K562 (cell line): Measurements from ENCODE around the gene DPP8. TPM values are rescaled to one million over a fixed set of nuclear protein-coding genes. Genes with fewer than 3 reads are reported as not detected.

ENCODE experiments used
- ATAC-seq: fragments of 200-7000 bp; cut with Tn5 transposase; 3 replicates; pipeline ENCODE4 v1.9.1; 2020; ENCODE audit warnings: moderate library complexity
- BruUV-seq: library from RNA; stranded (reverse); fragments of 400-500 nt; replicated peaks from 2 replicates; lab custom pipeline; 2021; lab: Mats Ljungman, UMichigan
- CTCF ChIA-PET: fragments of 300-600 bp; formaldehyde crosslinking; extraction: SDS; loops from one replicate; lab custom pipeline; 2021; ENCODE audit warnings: low intra/inter-chr PET ratio; lab: Yijun Ruan, JAX
- POLR2A ChIA-PET: fragments of 300-600, 350-650 bp; sonication (Branson Sonifier 250); formaldehyde crosslinking; extraction: SDS; loops from one replicate; lab custom pipeline; 2021; ENCODE audit warnings: antibody characterized with exemption, inconsistent platforms; lab: Yijun Ruan, JAX
- DNase-seq, 4 experiments: peaks; one replicate each; pipeline versions ENCODE4 v3.0.0 to v3.0.0-alpha.2; 2011 to 2018; ENCODE audit warnings: low spot score in 3 of 4, mixed read lengths in 3 of 4; ENCODE audit errors: extremely low read depth in 1 of 4
- FAIRE-seq: peaks from 2 replicates; lab custom pipeline; 2011; peaks lifted over from hg19 to GRCh38; lab: Jason Lieb, UNC
- H2AFZ ChIP-seq: 2 replicates; pipeline ENCODE4 v1.6.0; 2011; ENCODE audit warnings: low read depth, low read length, control low read depth, inconsistent platforms
- H3K27ac ChIP-seq: fragments of 200-600 bp; 3 replicates; pipeline ENCODE4 v1.8.0; 2011; ENCODE audit warnings: low read depth, mild to moderate bottlenecking, control low read depth, inconsistent platforms, low read length, moderate library complexity, mixed read lengths; ENCODE audit errors: extremely low read depth
- H3K27me3 ChIP-seq, 2 experiments: fragments of 300-600 bp in 1 of 2; 2 replicates in 1 of 2; 3 replicates in 1 of 2; pipeline versions ENCODE4 v1.6.0 to v1.8.0; 2011; ENCODE audit warnings: inconsistent platforms in 2 of 2, low read length in 2 of 2, mild to moderate bottlenecking in 1 of 2, mixed read lengths in 1 of 2, moderate library complexity in 1 of 2; ENCODE audit not compliant: control insufficient read depth in 2 of 2, insufficient read depth in 2 of 2
- H3K36me3 ChIP-seq: fragments of 300-600 bp; 3 replicates; pipeline ENCODE4 v1.8.0; 2011; ENCODE audit warnings: mild to moderate bottlenecking, low read length, inconsistent platforms; ENCODE audit not compliant: control insufficient read depth, insufficient read depth
- H3K4me1 ChIP-seq, 2 experiments: fragments of 200-600 bp in 1 of 2; replicated peaks in 1 of 2; 2 replicates in 1 of 2; 3 replicates in 1 of 2; pipeline versions ENCODE4 v1.5.1 to v1.8.0; 2011; ENCODE audit warnings: inconsistent platforms in 2 of 2, low read length in 2 of 2, mild to moderate bottlenecking in 1 of 2, mixed read lengths in 1 of 2, moderate library complexity in 1 of 2; ENCODE audit not compliant: control insufficient read depth in 2 of 2, insufficient read depth in 2 of 2
- H3K4me2 ChIP-seq: 2 replicates; pipeline ENCODE4 v1.6.1; 2011; ENCODE audit warnings: low read length, control low read depth, inconsistent platforms, mixed read lengths; ENCODE audit not compliant: insufficient read depth
- H3K4me3 ChIP-seq: fragments of 200-600 bp; sonication (generic), shearing (Covaris generic); 2 replicates; pipeline ENCODE4 v1.5.1; 2016; ENCODE audit warnings: control low read depth, inconsistent platforms
- H3K79me2 ChIP-seq: fragments of 200-600 bp; 3 replicates; pipeline ENCODE4 v1.8.0; 2011; ENCODE audit warnings: low read length, inconsistent platforms; ENCODE audit not compliant: control insufficient read depth, insufficient read depth
- H3K9ac ChIP-seq, 2 experiments: 2 replicates each; pipeline versions ENCODE4 v1.6.0 to v1.6.1; 2011; ENCODE audit warnings: low read depth in 2 of 2, low read length in 2 of 2, control low read depth in 1 of 2, inconsistent platforms in 1 of 2, mild to moderate bottlenecking in 1 of 2, mixed read lengths in 1 of 2; ENCODE audit not compliant: insufficient read depth in 1 of 2
- H3K9me1 ChIP-seq: one replicate; pipeline ENCODE4 v1.6.0; 2011; ENCODE audit warnings: inconsistent platforms, mild to moderate bottlenecking, low read length, moderate library complexity; ENCODE audit not compliant: control insufficient read depth, insufficient read depth
- H3K9me3 ChIP-seq: replicated peaks from 2 replicates; pipeline ENCODE4 v1.5.1; 2011; ENCODE audit warnings: low read depth, low read length, inconsistent platforms; ENCODE audit not compliant: control insufficient read depth, insufficient read depth
- H4K20me1 ChIP-seq: replicated peaks from 2 replicates; pipeline ENCODE4 v1.6.1; 2011; ENCODE audit warnings: low read length, inconsistent platforms, mixed read lengths; ENCODE audit not compliant: control insufficient read depth, insufficient read depth
- ADNP ChIP-seq: fragments of 200-800 bp; sonication (Bioruptor generic); IDR thresholded peaks from 2 replicates; pipeline ENCODE4 v1.6.1; 2016; ENCODE audit warnings: missing genetic modification characterization, missing compliant biosample characterization
- BMI1 ChIP-seq: fragments of 150-350 bp; IDR thresholded peaks from 2 replicates; pipeline ENCODE4 v1.6.1; 2014; ENCODE audit warnings: low read length
- CHD1 ChIP-seq: fragments of 200-600 bp; sonication (generic); IDR thresholded peaks from one replicate; pipeline ENCODE4 v1.6.1; 2012; ENCODE audit warnings: mild to moderate bottlenecking, moderate library complexity, low read length, inconsistent platforms
- GATAD2A ChIP-seq: fragments of 450-650 bp; IDR thresholded peaks from 2 replicates; pipeline ENCODE4 v1.6.1; 2017
- MAFK ChIP-seq: IDR thresholded peaks from 2 replicates; pipeline ENCODE4 v1.6.1; 2011; ENCODE audit warnings: low read length, improper control_type of control experiment
- NFIX ChIP-seq: fragments of 250-450 bp; sonication (Bioruptor Pico); IDR thresholded peaks from 2 replicates; pipeline ENCODE4 v1.4.0; 2020; ENCODE audit warnings: low read depth, mild to moderate bottlenecking, moderate library complexity
- RFX7 ChIP-seq: fragments of 250-450 bp; sonication (Bioruptor Pico); IDR thresholded peaks from 2 replicates; pipeline ENCODE4 v1.5.1; 2021; ENCODE audit warnings: mild to moderate bottlenecking
- SMARCA4 ChIP-seq: fragments of 450-650 bp; IDR thresholded peaks from 2 replicates; pipeline ENCODE4 v1.6.1; 2016
- TCF7L2 ChIP-seq: fragments of 150-350 bp; IDR thresholded peaks from 2 replicates; pipeline ENCODE4 v1.6.1; 2016; ENCODE audit warnings: low read depth, mild to moderate bottlenecking, low read length, moderate library complexity
- ZKSCAN8 ChIP-seq: fragments of 200-800 bp; sonication (Bioruptor generic); IDR thresholded peaks from 2 replicates; pipeline ENCODE4 v1.6.1; 2016; ENCODE audit warnings: missing genetic modification characterization, missing compliant biosample characterization
- WGBS: fragments of 100-300 bp; shearing (Covaris generic); methylation state at CpG from one replicate; pipeline ENCODE4 v1.1.6; 2016; ENCODE audit warnings: low coverage, mixed read lengths; ENCODE audit not compliant: insufficient coverage; ENCODE audit errors: missing lambda C conversion rate; 5-methylcytosine and 5-hydroxymethylcytosine counted together
- in situ Hi-C: fragments of 300-500 bp; cut with MboI; formaldehyde crosslinking; loops from 4 replicates; pipeline ENCODE4 v1.15.0; 2018; ENCODE audit warnings: inconsistent platforms, mixed read lengths
- intact Hi-C: fragments of 100-400 bp; cut with micrococcal nuclease; formaldehyde crosslinking; loops from 2 replicates; pipeline ENCODE4 v1.14.2; 2022
- polyA plus RNA-seq, 8 experiments: library from polyadenylated mRNA; depleted of rRNA in 4 of 8; stranded (reverse) in 5 of 8; unstranded in 3 of 8; fragments of >200 nt; fragmentation: Nextera tagmentation in 2 of 8; fragmentation: Illumina TruSeq in 1 of 8; extraction: Ambion mirVana in 2 of 8; extraction: Trizol in 1 of 8; gene quantifications; 2 replicates each; pipeline versions ENCODE4 v1.2.1 to v1.2.3, GENCODE V29; 2011 to 2014; ENCODE audit warnings: inconsistent platforms in 1 of 8, missing spikeins in 1 of 8
- total RNA-seq, 7 experiments: library from RNA; depleted of rRNA in 6 of 7; stranded (reverse); fragments of >200 nt in 6 of 7; fragmentation: Illumina TruSeq in 2 of 7; extraction: Trizol in 2 of 7; gene quantifications; 2 replicates each; pipeline versions ENCODE4 v1.2.1 to v1.2.3, GENCODE V29; 2011 to 2021; ENCODE audit warnings: low replicate concordance in 1 of 7
- TF ChIP-seq, protein P1 (sequence below): fragments of 450-650 bp; IDR thresholded peaks from 2 replicates; pipeline ENCODE4 v1.6.1; 2016
- TF ChIP-seq, protein P2 (sequence below), 3 experiments: fragments of 200-800 bp in 1 of 3; sonication (Bioruptor generic) in 1 of 3; sonication (generic) in 1 of 3; formaldehyde crosslinking in 1 of 3; IDR thresholded peaks; 2 replicates each; pipeline versions ENCODE4 v1.6.1 to v1.8.0; 2016 to 2022; ENCODE audit warnings: mild to moderate bottlenecking in 2 of 3, missing compliant biosample characterization in 2 of 3, missing genetic modification characterization in 2 of 3, missing genetic modification reagents in 1 of 3
- TF ChIP-seq, protein P3 (sequence below): fragments of 250-450 bp; sonication (Bioruptor Pico); IDR thresholded peaks from 2 replicates; pipeline ENCODE4 v1.8.0; 2022; ENCODE audit warnings: inconsistent platforms, mild to moderate bottlenecking, moderate library complexity, borderline replicate concordance

Gene DPP8
- total and polyA plus RNA-seq, 9 of the 15 experiments (the other 6 are each of a cell fraction or from before 2014, with no cell fraction given) = 5.5 to 36.7 (median 20.7) TPM

- DNase-seq (peak in 3 of 4 experiments; percentile 40 to 57 (median 57)), FAIRE-seq (no peak), ATAC-seq (peak; percentile 49)
- 2% methylated on average over 11 of the region's 13 CpGs for WGBS
- no peaks in the 10 kb centered on the region for H3K36me3 ChIP-seq
- no peak for TF ChIP-seq ADNP (tag)
- TF ChIP-seq, protein P1, sequence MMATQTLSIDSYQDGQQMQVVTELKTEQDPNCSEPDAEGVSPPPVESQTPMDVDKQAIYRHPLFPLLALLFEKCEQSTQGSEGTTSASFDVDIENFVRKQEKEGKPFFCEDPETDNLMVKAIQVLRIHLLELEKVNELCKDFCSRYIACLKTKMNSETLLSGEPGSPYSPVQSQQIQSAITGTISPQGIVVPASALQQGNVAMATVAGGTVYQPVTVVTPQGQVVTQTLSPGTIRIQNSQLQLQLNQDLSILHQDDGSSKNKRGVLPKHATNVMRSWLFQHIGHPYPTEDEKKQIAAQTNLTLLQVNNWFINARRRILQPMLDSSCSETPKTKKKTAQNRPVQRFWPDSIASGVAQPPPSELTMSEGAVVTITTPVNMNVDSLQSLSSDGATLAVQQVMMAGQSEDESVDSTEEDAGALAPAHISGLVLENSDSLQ = no peak
- TF ChIP-seq ZKSCAN8 = no peak
- TF ChIP-seq, protein P2, sequence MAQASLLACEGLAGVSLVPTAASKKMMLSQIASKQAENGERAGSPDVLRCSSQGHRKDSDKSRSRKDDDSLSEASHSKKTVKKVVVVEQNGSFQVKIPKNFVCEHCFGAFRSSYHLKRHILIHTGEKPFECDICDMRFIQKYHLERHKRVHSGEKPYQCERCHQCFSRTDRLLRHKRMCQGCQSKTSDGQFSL (CRISPR knock-in tag; IDR thresholded peaks at IDR 0.05) = no peak
- TF ChIP-seq, protein P2 (tag; IDR thresholded peaks at IDR 0.05) = no peak
- TF ChIP-seq CHD1 = no peak
- TF ChIP-seq MAFK = no peak
- no peak for TF ChIP-seq RFX7 (CRISPR knock-in tag)
- no peak for TF ChIP-seq SMARCA4
- no peak for TF ChIP-seq BMI1
- TF ChIP-seq TCF7L2 = no peak
- TF ChIP-seq GATAD2A = no peak
- TF ChIP-seq, protein P3, sequence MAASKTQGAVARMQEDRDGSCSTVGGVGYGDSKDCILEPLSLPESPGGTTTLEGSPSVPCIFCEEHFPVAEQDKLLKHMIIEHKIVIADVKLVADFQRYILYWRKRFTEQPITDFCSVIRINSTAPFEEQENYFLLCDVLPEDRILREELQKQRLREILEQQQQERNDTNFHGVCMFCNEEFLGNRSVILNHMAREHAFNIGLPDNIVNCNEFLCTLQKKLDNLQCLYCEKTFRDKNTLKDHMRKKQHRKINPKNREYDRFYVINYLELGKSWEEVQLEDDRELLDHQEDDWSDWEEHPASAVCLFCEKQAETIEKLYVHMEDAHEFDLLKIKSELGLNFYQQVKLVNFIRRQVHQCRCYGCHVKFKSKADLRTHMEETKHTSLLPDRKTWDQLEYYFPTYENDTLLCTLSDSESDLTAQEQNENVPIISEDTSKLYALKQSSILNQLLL = no peak
- TF ChIP-seq NFIX (CRISPR knock-in tag) = no peak
- peaks cover 0 to 9% of the 10 kb centered on the region in 2 experiments; a peak in 1 of 5 replicates for H3K4me1 ChIP-seq
- no TSS peak for BruUV-seq
- no peak overlapping the region for H2AFZ ChIP-seq
- no peak overlapping the region for H3K9ac ChIP-seq
- H3K9me1 ChIP-seq = no peaks in the 10 kb centered on the region
- no peaks in the 10 kb centered on the region; the same call in none of the 2 replicates for H4K20me1 ChIP-seq
- CTCF ChIA-PET = no interaction called here
- no peak overlapping the region for H3K27ac ChIP-seq
- in situ Hi-C loops = no loop called here
- peaks cover 57 to 85% of the 10 kb centered on the region in 2 experiments for H3K27me3 ChIP-seq
- intact Hi-C loops = no loop called here
- H3K9me3 ChIP-seq = no peaks in the 10 kb centered on the region
- POLR2A ChIA-PET = interaction anchor here (0.6 to 3.3 kb wide), 2 partner anchors 43 to 88 kb away, joined by 3 to 24 read pairs; partner anchors contain the start of gene RNU5B-1
- H3K4me2 ChIP-seq = no peak overlapping the region
- H3K4me3 ChIP-seq = no peak overlapping the region
- no peaks in the 10 kb centered on the region for H3K79me2 ChIP-seq
Observed at GRCh38 chr15:65393091-65393490, 124.4 kb downstream of the DPP8 start.
